Neural crest cell (in vitro differentiated cells): ENCODE results near the gene SMC5. TPM values are rescaled to one million over a fixed set of nuclear protein-coding genes. Genes with fewer than 3 reads are reported as not detected.

Experiments used
- DNase-seq: peaks from one replicate; pipeline ENCODE4 v3.0.0; 2021; ENCODE audit warnings: low read depth, mixed read lengths, low spot score
- H3K27ac Mint-ChIP-seq: one replicate; pipeline ENCODE4 v1.8.0; 2021; ENCODE audit warnings: mild to moderate bottlenecking, mixed read lengths; ENCODE audit not compliant: unreplicated experiment
- H3K27me3 Mint-ChIP-seq: 2 replicates; pipeline ENCODE4 v1.8.0; 2021; ENCODE audit warnings: low read depth, mild to moderate bottlenecking, mixed read lengths
- H3K36me3 Mint-ChIP-seq: 2 replicates; pipeline ENCODE4 v1.8.0; 2021; ENCODE audit warnings: low read depth, mild to moderate bottlenecking, mixed read lengths
- H3K4me1 Mint-ChIP-seq: 2 replicates; pipeline ENCODE4 v1.8.0; 2021; ENCODE audit warnings: mixed read lengths
- H3K4me3 Mint-ChIP-seq: one replicate; pipeline ENCODE4 v1.8.0; 2021; ENCODE audit warnings: mild to moderate bottlenecking, mixed read lengths
- H3K9me3 Mint-ChIP-seq: 2 replicates; pipeline ENCODE4 v1.8.0; 2021; ENCODE audit warnings: mixed read lengths
- total RNA-seq: library from RNA; stranded (reverse); gene quantifications from 2 replicates; pipeline ENCODE4 v1.2.1, GENCODE V29; 2021
- TF ChIP-seq, protein P1 (sequence below): fragments of 200-600 bp; sonication (generic); conservative IDR thresholded peaks from 2 replicates; pipeline ENCODE4 v1.5.0; 2021; ENCODE audit warnings: antibody characterized with exemption, mild to moderate bottlenecking

Gene SMC5
- total RNA-seq, 1 donor from 2014 or later, result 28.7 TPM

DNA sequence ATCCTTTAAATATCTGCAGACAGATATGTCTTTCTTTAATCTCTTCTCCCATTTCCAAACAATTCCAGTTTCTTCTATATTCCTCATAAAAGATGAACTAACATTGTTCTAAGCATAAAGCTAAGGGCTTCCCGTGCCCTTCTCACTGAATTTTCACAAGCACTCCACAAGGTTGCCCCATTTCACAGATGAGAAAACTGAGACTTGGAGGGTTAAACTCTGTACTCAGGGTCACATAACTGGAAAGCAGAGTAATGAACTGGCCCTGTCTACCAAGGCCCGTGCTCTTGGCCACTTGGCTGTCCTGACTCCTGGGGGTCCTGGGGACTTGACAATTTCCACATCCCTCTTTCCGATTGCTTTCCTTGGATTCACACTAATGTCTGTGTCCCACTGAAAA is 130.4 kb downstream of the SMC5 start:
- peaks cover 2% of the 10 kb centered on the region for H3K27me3 Mint-ChIP-seq
- H3K4me3 Mint-ChIP-seq, result no peak overlapping the region
- no peak for DNase-seq
- H3K27ac Mint-ChIP-seq, result no peak overlapping the region
- TF ChIP-seq, protein P1, sequence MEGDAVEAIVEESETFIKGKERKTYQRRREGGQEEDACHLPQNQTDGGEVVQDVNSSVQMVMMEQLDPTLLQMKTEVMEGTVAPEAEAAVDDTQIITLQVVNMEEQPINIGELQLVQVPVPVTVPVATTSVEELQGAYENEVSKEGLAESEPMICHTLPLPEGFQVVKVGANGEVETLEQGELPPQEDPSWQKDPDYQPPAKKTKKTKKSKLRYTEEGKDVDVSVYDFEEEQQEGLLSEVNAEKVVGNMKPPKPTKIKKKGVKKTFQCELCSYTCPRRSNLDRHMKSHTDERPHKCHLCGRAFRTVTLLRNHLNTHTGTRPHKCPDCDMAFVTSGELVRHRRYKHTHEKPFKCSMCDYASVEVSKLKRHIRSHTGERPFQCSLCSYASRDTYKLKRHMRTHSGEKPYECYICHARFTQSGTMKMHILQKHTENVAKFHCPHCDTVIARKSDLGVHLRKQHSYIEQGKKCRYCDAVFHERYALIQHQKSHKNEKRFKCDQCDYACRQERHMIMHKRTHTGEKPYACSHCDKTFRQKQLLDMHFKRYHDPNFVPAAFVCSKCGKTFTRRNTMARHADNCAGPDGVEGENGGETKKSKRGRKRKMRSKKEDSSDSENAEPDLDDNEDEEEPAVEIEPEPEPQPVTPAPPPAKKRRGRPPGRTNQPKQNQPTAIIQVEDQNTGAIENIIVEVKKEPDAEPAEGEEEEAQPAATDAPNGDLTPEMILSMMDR, result no peak
- H3K4me1 Mint-ChIP-seq, result no peaks in the 10 kb centered on the region
- H3K9me3 Mint-ChIP-seq, result no peaks in the 10 kb centered on the region
- no peaks in the 10 kb centered on the region for H3K36me3 Mint-ChIP-seq

DNA sequence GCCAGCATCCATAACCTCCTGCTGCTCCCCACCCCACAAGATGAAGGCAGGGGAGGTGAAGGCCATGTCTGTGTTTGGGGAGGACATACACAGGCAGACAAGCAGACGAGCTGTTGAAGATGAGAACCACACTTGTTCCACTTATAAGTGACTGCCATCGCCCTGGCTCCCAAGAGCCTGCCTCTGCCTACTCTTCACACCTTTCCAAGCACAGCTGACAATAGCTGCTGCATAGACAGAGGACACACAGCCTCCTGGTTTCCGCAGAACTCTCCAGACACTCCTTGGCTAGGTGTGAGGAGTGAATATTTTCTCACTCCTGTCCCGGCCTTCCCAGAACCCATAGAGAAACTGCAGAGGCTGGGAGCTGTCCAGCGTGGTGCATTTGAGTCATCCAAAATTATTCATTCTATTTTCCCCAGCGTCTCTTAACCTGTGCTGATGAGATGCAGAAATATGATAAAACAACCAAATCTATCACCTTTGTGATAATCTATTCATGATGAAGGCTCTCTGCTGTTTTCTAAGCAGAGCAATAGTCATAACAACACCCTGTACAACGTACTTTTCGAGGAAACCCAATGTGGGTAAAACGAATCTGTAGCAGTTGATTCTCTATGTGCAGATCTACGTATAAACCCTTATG is 131.0 kb downstream of the SMC5 start:
- DNase-seq, result no peak
- no peaks in the 10 kb centered on the region for H3K27me3 Mint-ChIP-seq
- TF ChIP-seq, protein P1, result no peak
- H3K4me1 Mint-ChIP-seq, result no peaks in the 10 kb centered on the region
- H3K27ac Mint-ChIP-seq, result no peak overlapping the region
- H3K36me3 Mint-ChIP-seq, result no peaks in the 10 kb centered on the region
- no peak overlapping the region for H3K4me3 Mint-ChIP-seq
- no peaks in the 10 kb centered on the region for H3K9me3 Mint-ChIP-seq

DNA sequence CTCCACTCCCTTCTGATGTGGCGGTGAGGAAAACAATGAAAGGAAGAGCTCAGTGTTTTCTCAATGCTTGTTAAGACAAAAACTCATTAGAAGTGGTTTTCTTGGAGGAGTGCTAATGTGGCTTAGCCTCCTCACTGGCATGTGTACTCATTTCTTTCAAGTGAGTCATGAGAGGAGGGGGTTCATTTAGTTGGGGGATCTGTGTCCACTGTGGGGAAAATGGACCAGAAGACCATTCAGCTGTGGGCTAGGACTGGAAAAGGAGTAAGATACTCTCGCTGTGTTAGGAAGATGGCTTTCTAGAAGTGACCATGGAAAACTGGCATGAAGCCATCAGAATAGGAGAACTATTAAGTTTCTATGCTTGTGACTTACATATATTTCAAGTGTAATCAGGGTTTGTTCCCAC is 132.2 kb downstream of the SMC5 start:
- Mint-ChIP-seq H3K9me3 (no peaks in the 10 kb centered on the region), H3K27me3 (no peaks in the 10 kb centered on the region), H3K4me1 (no peaks in the 10 kb centered on the region), H3K36me3 (no peaks in the 10 kb centered on the region), H3K27ac (no peak overlapping the region), H3K4me3 (no peak overlapping the region)
- TF ChIP-seq, protein P1, result no peak
- no peak for DNase-seq

DNA sequence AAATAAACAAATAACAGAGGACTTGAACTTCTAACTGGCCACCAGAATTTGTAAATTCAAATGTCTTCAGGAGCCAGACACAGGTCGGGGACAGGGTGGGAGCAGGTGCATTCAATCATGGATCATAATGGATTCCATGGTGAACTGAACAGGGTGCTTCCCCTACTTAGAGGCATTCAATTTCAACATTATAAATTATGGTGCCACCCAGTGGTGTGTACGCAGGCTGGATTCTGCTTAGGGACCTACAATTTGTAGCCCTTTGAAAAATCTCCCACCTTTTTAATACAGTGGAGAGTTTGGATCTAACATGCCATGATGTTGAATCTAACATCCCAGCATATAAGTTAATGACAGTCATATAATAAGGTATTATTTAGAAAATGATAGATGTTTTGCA is 133.4 kb downstream of the SMC5 start:
- H3K9me3 Mint-ChIP-seq, result no peaks in the 10 kb centered on the region
- DNase-seq, result no peak
- H3K27ac Mint-ChIP-seq, result no peak overlapping the region
- no peaks in the 10 kb centered on the region for H3K4me1 Mint-ChIP-seq
- H3K27me3 Mint-ChIP-seq, result no peaks in the 10 kb centered on the region
- H3K4me3 Mint-ChIP-seq, result no peak overlapping the region
- TF ChIP-seq, protein P1, result peak; percentile 35
- no peaks in the 10 kb centered on the region for H3K36me3 Mint-ChIP-seq

DNA sequence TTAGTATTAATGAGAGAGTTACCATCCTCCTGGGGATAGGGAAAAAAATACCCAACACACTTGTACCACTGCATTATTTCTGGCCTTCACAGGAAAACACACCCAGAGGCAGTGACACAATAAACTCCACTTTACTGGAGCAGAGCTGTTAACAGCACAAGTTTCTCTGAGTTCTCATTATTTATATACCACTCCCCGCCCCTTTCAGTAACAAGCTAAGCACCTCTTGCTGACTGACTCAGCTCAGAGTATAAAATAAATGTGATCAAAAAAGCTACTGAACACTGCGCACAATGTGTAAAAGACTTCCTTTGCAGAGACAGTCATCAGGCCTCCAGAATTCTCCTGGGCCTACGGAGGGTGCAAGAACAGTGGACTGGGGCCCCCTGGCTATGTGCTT is 134.1 kb downstream of the SMC5 start:
- H3K36me3 Mint-ChIP-seq, result no peaks in the 10 kb centered on the region
- H3K4me1 Mint-ChIP-seq, result no peaks in the 10 kb centered on the region
- TF ChIP-seq, protein P1, result no peak
- no peak for DNase-seq
- H3K9me3 Mint-ChIP-seq, result no peaks in the 10 kb centered on the region
- H3K27ac Mint-ChIP-seq, result no peak overlapping the region
- H3K27me3 Mint-ChIP-seq, result no peaks in the 10 kb centered on the region
- no peak overlapping the region for H3K4me3 Mint-ChIP-seq
